ENCODE data around the gene LRRC45. TPM values are rescaled to one million over a fixed set of nuclear protein-coding genes. Genes with fewer than 3 reads are reported as not detected.

LRRC45 gene
- total and polyA plus RNA-seq, 2 donors (not counting 3 experiments of a cell fraction or from before 2014, with no cell fraction given) = 7.6 to 22.9 TPM

DNA sequence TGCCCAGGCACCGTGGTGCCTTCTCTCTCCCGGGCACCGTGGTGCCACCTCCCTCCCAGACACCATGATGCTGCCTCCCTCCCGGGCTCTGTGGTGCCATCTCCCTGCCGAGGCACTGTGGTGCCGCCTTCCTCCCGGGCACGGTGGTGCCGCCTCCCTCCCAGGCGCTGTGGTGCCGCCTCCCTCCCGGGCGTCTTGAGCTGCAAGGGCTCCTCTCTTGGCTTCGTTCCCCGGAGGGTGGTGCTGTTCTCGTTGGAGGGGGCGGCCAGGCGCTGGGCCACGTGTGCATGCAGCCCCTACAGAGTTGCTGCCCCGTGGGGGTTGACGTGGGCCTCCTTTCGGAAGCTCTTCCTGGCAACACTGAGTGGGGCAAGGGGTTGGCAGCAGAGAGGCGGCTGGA lies 8.7 kb upstream of the LRRC45 start:
- DNase-seq (ENCODE audit: low read depth, low spot score) (no peak), FAIRE-seq (no peak)
- dilution Hi-C loops (cut with MboI; ENCODE audit: extremely low pct_ligation_motif_present, low sequenced_read_pairs) = no loop called here
- Histone ChIP-seq H3K9me3 (replicated peaks; ENCODE audit: control insufficient read depth, insufficient read depth, low read length) (no peaks in the 10 kb centered on the region), H3K9me1 (replicated peaks; ENCODE audit: control insufficient read depth, extremely low read depth, insufficient read depth, low read length) (no peaks in the 10 kb centered on the region), H3K9ac (replicated peaks; ENCODE audit: extremely low read depth, insufficient read depth, low read length) (no peak overlapping the region), H3K4me2 (ENCODE audit: insufficient read depth, low read length) (no peak overlapping the region), H3K4me1 (ENCODE audit: control insufficient read depth, extremely low read depth, insufficient read depth, low read length) (no peaks in the 10 kb centered on the region), H3K4me3 (replicated peaks in 1 of 3; ENCODE audit: insufficient read depth in 1 of 3, low read depth in 1 of 3, low read length in 3 of 3) (no peak overlapping the region), H3K79me2 (ENCODE audit: control insufficient read depth, insufficient read depth, low read length) (no peaks in the 10 kb centered on the region), H3K36me3 (ENCODE audit: control insufficient read depth in 2 of 2, extremely low read depth in 1 of 2, insufficient read depth in 2 of 2, low read length in 2 of 2) (no peaks in the 10 kb centered on the region), H3K27ac (ENCODE audit: insufficient read depth, low read depth, low read length) (no peak overlapping the region), H2AFZ (ENCODE audit: low read depth, low read length) (no peak overlapping the region), H3K27me3 (ENCODE audit: control insufficient read depth in 2 of 2, insufficient read depth in 2 of 2, low read length in 2 of 2) (no peaks in the 10 kb centered on the region), H4K20me1 (replicated peaks; ENCODE audit: control insufficient read depth, extremely low read depth, insufficient read depth, low read length) (no peaks in the 10 kb centered on the region)
- ChIA-PET CTCF (interaction anchor here (1.5 to 2.3 kb wide), 2 partner anchors 11 to 55 kb away, joined by 5 to 12 read pairs; no protein-coding TSS in a partner anchor), POLR2A (no interaction called here)
- intact Hi-C loops (cut with micrococcal nuclease) = no loop called here
- no peak for TF ChIP-seq MYC (IDR thresholded peaks at IDR 0.05; ENCODE audit: low read depth, low read length)
- no peak for TF ChIP-seq POLR2A (IDR thresholded peaks at IDR 0.05; ENCODE audit: low read depth, low read length)
- no peak for TF ChIP-seq POLR2AphosphoS5 (IDR thresholded peaks at IDR 0.05; ENCODE audit: insufficient read depth, low read depth, low read length)
- TF ChIP-seq, protein P1, sequence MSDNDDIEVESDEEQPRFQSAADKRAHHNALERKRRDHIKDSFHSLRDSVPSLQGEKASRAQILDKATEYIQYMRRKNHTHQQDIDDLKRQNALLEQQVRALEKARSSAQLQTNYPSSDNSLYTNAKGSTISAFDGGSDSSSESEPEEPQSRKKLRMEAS (IDR thresholded peaks at IDR 0.05; ENCODE audit: insufficient read depth, insufficient read length) = no peak
- no TSS peak for BruUV-seq (replicated peaks)

DNA sequence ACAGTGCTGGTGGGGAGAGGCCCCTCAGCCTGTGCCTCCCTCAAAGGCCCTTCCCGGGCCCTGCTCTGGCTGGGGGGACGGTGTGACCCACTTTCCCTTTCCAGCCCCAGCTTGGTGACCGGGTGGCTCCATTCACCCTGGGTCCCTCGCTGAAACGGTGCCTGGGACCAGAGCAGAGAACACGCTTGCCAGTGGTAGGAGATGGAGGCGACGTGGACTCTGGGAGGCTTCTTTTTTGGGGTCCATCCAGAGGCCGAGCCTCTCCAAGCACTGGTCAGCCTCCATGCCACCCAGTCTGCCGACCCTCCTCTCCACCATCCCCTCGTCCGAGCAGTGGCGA lies 8.2 kb upstream of the LRRC45 start:
- Histone ChIP-seq H3K4me1 (ENCODE audit: control insufficient read depth, extremely low read depth, insufficient read depth, low read length) (no peaks in the 10 kb centered on the region), H2AFZ (ENCODE audit: low read depth, low read length) (no peak overlapping the region), H4K20me1 (replicated peaks; ENCODE audit: control insufficient read depth, extremely low read depth, insufficient read depth, low read length) (no peaks in the 10 kb centered on the region), H3K79me2 (ENCODE audit: control insufficient read depth, insufficient read depth, low read length) (no peaks in the 10 kb centered on the region), H3K27me3 (ENCODE audit: control insufficient read depth in 2 of 2, insufficient read depth in 2 of 2, low read length in 2 of 2) (no peaks in the 10 kb centered on the region), H3K9me3 (replicated peaks; ENCODE audit: control insufficient read depth, insufficient read depth, low read length) (no peaks in the 10 kb centered on the region), H3K4me3 (replicated peaks in 1 of 3; ENCODE audit: insufficient read depth in 1 of 3, low read depth in 1 of 3, low read length in 3 of 3) (no peak overlapping the region), H3K9me1 (replicated peaks; ENCODE audit: control insufficient read depth, extremely low read depth, insufficient read depth, low read length) (no peaks in the 10 kb centered on the region), H3K27ac (ENCODE audit: insufficient read depth, low read depth, low read length) (no peak overlapping the region), H3K36me3 (ENCODE audit: control insufficient read depth in 2 of 2, extremely low read depth in 1 of 2, insufficient read depth in 2 of 2, low read length in 2 of 2) (no peaks in the 10 kb centered on the region), H3K9ac (replicated peaks; ENCODE audit: extremely low read depth, insufficient read depth, low read length) (no peak overlapping the region), H3K4me2 (ENCODE audit: insufficient read depth, low read length) (no peak overlapping the region)
- dilution Hi-C loops (cut with MboI; ENCODE audit: extremely low pct_ligation_motif_present, low sequenced_read_pairs) (no loop called here), intact Hi-C loops (cut with micrococcal nuclease) (no loop called here)
- POLR2A ChIA-PET = no interaction called here
- TF ChIP-seq EZH2 (IDR thresholded peaks at IDR 0.05; ENCODE audit: borderline replicate concordance, low read depth, low read length, severe bottlenecking) (no peak), FOS (IDR thresholded peaks at IDR 0.05; ENCODE audit: borderline replicate concordance, insufficient read depth, low read length) (no peak), POLR2AphosphoS5 (IDR thresholded peaks at IDR 0.05; ENCODE audit: insufficient read depth, low read depth, low read length) (no peak), MYC (IDR thresholded peaks at IDR 0.05; ENCODE audit: low read depth, low read length) (no peak), JUN (IDR thresholded peaks at IDR 0.05; ENCODE audit: borderline replicate concordance, insufficient read depth, insufficient read length, low read depth) (no peak), GATA2 (IDR thresholded peaks at IDR 0.05; ENCODE audit: insufficient read depth, insufficient read length, low read depth, low read length) (no peak), POLR2A (IDR thresholded peaks at IDR 0.05; ENCODE audit: low read depth, low read length) (no peak)
- TF ChIP-seq, protein P1 (IDR thresholded peaks at IDR 0.05; ENCODE audit: insufficient read depth, insufficient read length) = no peak
- TF ChIP-seq, protein P2, sequence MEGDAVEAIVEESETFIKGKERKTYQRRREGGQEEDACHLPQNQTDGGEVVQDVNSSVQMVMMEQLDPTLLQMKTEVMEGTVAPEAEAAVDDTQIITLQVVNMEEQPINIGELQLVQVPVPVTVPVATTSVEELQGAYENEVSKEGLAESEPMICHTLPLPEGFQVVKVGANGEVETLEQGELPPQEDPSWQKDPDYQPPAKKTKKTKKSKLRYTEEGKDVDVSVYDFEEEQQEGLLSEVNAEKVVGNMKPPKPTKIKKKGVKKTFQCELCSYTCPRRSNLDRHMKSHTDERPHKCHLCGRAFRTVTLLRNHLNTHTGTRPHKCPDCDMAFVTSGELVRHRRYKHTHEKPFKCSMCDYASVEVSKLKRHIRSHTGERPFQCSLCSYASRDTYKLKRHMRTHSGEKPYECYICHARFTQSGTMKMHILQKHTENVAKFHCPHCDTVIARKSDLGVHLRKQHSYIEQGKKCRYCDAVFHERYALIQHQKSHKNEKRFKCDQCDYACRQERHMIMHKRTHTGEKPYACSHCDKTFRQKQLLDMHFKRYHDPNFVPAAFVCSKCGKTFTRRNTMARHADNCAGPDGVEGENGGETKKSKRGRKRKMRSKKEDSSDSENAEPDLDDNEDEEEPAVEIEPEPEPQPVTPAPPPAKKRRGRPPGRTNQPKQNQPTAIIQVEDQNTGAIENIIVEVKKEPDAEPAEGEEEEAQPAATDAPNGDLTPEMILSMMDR (IDR thresholded peaks at IDR 0.05; ENCODE audit: extremely low read depth in 1 of 2, insufficient read depth in 1 of 2, low read depth in 1 of 2, low read length in 2 of 2) = no peak
- FAIRE-seq = no peak
- BruUV-seq (replicated peaks) = no TSS peak
- no peak for DNase-seq (ENCODE audit: low read depth, low spot score)
- CTCF ChIA-PET = no interaction called here

Data from endothelial cell of umbilical vein (primary cell).